LNCaP clone FGC (cell line): Measurements from ENCODE around the gene ME3.

Source experiments
- DNase-seq: peaks from one replicate; pipeline ENCODE4 v3.0.0-alpha.2; 2011; ENCODE audit warnings: low read depth
- H3K4me3 ChIP-seq: 2 replicates; pipeline ENCODE4 v1.5.1; 2011; ENCODE audit warnings: mild to moderate bottlenecking, low read depth, low read length, control low read depth
- CTCF ChIP-seq: IDR thresholded peaks from 2 replicates; pipeline ENCODE4 v1.5.1; 2012; ENCODE audit warnings: mild to moderate bottlenecking; ENCODE audit not compliant: control insufficient read depth, insufficient read depth; ENCODE audit errors: extremely low read depth

The ME3 gene

GRCh38 chr11:86592047-86592591 is 80.3 kb downstream of the ME3 start:
- no peak overlapping the region for H3K4me3 ChIP-seq
- no peak for TF ChIP-seq CTCF
- DNase-seq = no peak

DNA sequence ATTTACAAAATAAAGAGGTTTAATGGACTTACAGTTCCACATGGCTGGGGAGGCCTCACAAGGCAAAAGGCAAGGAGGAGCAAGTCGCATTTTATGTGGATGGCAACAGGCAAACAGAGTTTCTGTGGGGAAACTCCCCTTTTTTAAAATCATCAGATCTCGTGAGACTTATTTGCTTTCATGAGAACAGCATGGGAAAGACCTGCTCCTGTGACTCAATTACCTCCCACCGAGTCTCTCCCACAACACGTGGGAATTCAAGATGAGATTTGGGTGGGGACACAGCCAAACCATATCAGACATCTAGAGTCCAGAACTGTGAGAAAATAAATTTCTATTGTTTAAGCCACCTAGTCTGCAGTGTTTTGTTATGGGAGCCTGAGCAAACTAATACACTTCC is 80.8 kb downstream of the ME3 start:
- DNase-seq = no peak
- no peak overlapping the region for H3K4me3 ChIP-seq
- TF ChIP-seq CTCF = no peak

GRCh38 chr11:86589856-86590589 is 82.4 kb downstream of the ME3 start:
- H3K4me3 ChIP-seq = no peak overlapping the region
- no peak for DNase-seq
- no peak for TF ChIP-seq CTCF

- no peak for DNase-seq
- no peak overlapping the region for H3K4me3 ChIP-seq
- TF ChIP-seq CTCF = no peak
Observed at GRCh38 chr11:86589204-86589603, 83.2 kb downstream of the ME3 start.

DNA sequence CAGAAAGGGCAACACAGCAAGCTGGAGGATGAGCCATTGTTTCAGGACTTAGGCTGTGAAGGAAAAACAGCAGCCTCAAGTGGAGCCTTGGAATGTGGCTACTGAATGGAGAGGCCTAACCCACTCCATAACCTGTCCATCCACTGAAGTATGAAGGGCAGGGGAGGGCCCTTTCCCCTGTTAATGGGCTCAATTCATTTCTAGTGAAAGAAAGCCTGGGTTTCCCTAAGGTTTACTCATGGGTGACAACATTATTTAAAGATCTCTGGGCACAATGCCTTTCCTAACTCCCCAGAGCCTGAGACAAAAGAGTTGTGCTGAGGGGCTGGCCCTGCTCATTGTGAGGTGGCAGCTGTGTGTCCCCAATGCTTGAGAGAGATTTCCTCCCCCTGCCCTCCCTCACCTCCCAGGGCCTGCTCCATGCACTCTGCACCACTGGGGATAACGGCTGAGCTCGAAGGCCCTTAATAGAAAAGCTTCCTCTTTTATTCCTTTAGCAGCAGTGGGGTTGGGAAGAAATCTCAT is 83.8 kb downstream of the ME3 start:
- TF ChIP-seq CTCF = no peak
- H3K4me3 ChIP-seq = no peak overlapping the region
- DNase-seq = no peak

- no peak for DNase-seq
- no peak for TF ChIP-seq CTCF
- H3K4me3 ChIP-seq = no peak overlapping the region
Observed at GRCh38 chr11:86587264-86588193, 84.9 kb downstream of the ME3 start.
